MM.1S (cell line): ENCODE data around the gene SORCS2.

Source experiments
- CTCF ChIP-seq: fragments of 300-600 bp; sonication (generic); IDR thresholded peaks from 2 replicates; pipeline ENCODE4 v1.5.1; 2016; ENCODE audit warnings: antibody characterized with exemption, low read length, mixed read lengths
- EZH2 ChIP-seq: fragments of 300-600 bp; sonication (generic); optimal IDR thresholded peaks from 2 replicates; pipeline ENCODE3; 2017; ENCODE audit warnings: low read depth, mild to moderate bottlenecking, antibody characterized with exemption, low read length, mixed read lengths
- EZH2phosphoT487 ChIP-seq: fragments of 300-600 bp; sonication (generic); IDR thresholded peaks from 2 replicates; pipeline ENCODE4 v1.6.1; 2018; ENCODE audit warnings: antibody characterized with exemption, low read length

GRCh38 chr4:7750972-7751371 lies 558.6 kb downstream of the SORCS2 start:
- TF ChIP-seq EZH2 (no peak), CTCF (no peak), EZH2phosphoT487 (no peak)
